ENCODE measurements around the gene NTSR1. TPM values are rescaled to one million over a fixed set of nuclear protein-coding genes. Genes with fewer than 3 reads are reported as not detected.
"Not testable (repeated sequence)": the region's sequence is repeated elsewhere in the genome, so short reads cannot be mapped to it uniquely, and the experiment has no call there.

Gene NTSR1
- total RNA-seq, 1 donor from 2014 or later: not detected

DNA sequence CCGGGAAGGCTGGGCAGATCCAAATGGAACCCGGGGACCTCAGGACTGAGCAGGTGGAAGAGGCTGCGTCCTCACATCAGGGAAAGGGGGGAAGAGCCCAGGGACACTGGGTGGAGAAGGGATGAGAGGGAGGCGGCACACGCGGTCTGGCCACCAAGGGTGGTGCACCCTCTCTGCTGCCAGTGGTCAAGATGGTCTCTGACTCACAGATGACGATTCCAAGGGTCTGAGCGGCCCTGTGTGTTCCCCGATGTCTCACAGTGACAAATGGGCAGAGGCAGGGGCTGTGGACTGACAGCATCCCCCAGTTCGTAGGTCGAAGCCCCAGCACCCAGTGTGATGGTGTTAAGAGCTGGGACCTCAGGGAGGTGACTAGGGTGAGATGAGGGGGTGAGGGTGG is 34.3 kb upstream of the NTSR1 start:
- DNase-seq (ENCODE audit: low spot score): no peak

DNA sequence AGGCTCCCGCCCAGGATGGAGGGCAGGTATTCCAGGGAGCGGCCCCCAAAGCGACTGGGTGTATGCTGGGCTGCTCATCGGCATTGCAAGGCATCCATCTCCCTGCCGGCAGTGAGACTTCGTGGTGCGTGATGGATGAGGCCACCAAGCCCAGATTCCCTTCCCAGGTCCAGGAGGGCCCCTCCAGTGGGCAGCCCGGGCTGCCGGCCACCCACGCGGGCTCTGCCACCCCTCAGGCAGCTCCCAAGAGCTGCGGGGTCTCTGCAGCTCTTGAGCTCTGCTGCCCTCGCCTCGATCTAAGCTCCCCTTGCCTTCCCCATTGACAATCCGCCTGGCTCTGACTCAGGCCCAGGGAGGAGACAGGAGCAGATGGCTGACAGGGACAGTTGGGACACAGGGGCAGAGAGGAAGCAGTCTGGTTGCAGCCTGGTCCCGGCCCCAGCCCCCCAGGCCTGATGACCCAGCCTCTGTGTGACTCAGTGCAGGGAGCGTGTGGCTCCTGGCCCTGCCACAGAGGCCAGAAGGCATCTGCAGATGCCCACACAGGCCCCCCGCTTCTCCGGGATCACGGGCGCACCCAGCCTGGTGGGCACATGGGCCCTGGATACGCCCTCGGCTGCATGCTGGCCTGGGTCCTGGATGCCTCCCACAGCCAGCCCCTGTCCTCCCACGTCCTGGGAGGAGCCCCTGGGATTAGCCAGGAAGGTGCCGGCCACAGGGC is 33.3 kb upstream of the NTSR1 start:
- DNase-seq (ENCODE audit: low spot score): no peak

DNA sequence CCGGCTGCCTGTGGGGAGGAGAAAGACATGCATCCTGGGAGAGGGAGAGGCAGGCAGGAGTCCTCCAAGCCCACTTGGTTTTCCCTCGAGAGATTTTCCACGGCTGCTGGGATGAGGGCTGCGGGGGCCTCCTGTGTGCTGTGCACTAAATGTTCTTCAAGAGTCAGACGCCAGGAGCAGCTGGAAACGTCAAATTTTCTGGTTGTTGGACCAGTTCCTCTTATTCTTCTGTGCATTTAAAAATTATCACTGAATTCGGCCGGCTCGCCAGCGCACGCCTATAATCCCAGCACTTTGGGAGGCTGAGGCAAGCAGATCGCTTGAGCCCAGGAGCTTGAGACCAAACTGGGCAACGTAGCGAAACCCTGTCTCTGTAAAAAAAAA is 32.8 kb upstream of the NTSR1 start:
- no peak for DNase-seq (ENCODE audit: low spot score)

DNA sequence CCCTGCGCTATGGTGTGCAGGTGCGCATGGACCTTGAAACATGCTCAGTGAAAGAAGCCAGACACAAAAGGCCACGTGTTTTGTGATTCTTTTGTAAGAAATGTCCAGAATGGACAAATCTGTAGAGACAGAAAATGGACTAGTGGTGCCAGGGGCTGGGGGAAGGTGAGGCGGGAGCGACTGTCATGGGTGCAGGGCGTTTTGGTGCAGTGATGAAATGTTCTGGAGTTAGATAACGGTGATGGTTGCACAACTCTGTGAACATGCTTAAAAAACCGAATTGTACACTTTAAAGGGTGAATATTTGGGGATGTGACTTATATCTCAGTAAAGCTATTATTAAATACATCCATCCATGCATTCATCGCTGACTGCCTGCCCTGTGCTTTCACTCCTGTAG is 31.7 kb upstream of the NTSR1 start:
- DNase-seq (ENCODE audit: low spot score): no peak

DNA sequence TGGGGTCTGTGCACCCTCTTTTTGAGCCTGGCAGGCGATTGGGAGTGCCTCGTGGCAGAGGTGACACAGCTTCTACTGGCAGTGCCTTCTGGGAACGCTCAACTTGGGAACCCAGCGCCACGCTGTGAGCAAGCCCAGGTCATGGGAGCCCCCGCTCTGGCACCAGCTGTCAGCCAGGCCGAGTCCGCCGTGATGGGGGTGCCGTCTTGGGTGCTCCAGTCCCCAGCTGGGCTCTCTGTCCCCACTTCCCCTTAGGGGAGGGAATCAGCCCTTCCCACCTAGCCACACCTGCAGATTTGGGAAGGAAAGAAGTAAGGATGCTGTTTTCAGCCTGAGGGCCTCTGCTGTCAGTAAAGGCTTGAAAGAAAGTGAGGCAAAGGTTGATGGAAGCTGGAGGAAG is 31.0 kb upstream of the NTSR1 start:
- DNase-seq (ENCODE audit: low spot score): no peak

DNA sequence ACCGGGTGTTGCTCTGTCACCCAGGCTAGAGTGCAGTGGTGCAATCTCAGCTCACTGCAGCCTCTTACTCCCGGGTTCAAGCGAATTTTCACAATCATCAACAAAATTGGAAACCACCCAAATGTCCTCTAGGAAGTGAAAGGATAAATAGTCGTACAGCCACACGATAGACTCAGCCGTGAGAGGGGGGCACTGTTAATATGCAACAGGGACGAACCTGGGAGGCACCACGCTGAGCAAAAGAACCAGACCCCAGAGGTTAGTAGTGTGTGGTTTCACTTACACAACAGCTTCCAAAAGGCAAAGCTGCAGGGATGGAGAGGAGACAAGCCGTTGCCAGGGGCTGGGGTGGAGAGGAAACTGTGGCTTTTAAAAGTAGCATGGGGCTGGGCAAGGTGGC is 30.1 kb upstream of the NTSR1 start:
- no peak for DNase-seq (ENCODE audit: low spot score)

DNA sequence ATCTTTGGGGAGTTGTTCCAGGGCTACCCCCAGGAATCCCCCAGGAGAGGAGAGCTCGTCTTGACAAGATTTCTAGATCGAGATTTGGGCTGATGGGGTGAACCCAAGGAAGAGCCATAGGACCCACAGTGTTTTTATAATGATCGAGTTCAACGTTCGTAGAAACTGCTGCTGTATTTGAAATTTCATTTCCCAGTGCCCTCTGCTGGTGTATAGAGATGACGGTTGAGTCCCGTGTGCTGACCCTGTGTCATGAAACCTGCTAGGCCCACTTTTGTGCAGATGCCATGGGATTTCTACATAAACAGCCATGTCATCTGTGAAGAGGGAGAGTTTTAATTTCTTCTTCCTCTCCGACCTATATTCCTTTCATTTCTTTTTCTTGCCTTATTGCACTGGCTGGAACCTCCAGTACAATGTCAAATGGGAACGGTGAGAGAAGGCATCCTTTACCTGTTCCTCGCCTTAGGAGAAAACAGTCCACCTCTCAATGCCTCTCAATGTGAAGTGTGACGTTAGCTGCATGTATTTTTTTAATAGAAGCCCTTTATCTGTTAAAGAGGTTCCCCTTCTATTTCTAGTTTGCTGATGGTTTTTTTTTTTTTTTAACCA is 28.6 kb upstream of the NTSR1 start:
- DNase-seq (ENCODE audit: low spot score): no peak

DNA sequence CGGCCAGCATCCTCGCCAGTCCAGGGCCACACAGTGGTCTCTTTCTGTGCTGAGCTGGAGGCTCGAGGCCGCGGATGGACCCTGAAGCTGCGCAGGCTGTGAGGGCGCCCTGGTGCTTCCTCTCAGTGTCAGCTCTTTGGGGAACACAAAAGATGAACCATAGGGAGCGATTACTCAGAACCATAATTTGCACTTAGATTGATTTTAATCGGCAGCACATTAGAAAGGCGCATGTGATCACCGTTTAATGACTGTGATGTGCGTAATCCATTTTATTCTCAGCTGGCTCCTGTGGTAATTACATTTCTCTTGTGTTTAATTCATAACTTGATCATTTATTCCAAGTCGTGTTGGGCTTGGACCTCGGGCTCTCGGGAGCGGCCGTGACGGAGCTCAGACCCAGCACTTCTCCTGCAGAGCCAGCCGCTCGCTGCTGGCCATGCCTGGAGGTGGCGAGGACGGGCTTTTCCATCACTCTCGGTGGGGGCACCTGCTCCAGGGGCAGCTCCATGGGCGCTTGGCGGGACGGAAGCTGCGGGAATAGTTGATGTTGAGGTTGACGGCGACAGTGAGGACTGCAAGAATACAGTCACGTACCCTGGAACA is 25.6 kb upstream of the NTSR1 start:
- no peak for DNase-seq (ENCODE audit: low spot score)

DNA sequence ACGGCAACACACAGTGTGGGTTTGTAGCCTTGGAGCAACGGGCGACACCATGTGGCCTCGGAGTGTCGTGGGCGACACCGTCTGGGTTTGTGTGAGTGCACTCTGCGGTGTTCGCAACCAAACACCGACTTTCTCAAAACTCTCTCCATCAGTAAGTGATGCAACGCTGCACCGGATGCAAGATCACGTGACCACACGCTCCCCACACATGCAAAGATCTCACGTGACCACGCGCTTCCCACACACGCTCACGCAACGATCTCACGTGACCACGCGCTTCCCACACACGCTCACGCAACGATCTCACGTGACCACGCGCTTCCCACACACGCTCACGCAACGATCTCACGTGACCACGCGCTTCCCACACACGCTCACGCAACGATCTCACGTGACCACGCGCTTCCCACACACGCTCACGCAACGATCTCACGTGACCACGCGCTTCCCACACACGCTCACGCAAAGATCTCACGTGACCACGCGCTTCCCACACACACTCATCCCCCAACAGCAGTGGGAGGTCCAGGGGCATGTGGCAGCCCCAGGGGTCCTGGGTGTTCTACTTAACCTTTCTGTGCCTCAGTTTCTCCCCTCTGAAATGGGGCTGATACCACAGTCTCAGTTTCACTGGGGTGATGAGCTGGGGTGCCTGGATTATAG is 24.8 kb upstream of the NTSR1 start:
- not testable (repeated sequence) for DNase-seq (ENCODE audit: low spot score)

DNA sequence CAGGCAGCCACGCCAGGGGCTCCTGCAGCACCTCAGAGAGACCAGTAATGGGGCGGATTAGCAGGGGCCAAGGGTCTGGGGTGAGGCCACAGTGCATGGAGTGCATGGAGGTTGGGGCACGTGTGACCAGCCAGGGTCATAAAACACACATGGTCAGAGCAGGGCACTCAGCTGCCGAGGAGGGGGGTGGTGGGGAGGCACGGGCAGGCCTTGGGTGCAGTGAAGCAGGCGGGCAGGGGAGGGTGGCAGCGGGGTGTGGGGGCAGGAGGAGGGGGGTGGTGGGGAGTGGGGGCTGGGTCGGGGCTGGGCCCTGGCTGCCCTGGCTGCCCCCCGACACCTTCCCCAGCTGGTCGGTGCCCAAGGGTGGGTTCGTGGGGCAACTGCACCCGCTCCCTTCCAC is 23.7 kb upstream of the NTSR1 start:
- no peak for DNase-seq (ENCODE audit: low spot score)

DNA sequence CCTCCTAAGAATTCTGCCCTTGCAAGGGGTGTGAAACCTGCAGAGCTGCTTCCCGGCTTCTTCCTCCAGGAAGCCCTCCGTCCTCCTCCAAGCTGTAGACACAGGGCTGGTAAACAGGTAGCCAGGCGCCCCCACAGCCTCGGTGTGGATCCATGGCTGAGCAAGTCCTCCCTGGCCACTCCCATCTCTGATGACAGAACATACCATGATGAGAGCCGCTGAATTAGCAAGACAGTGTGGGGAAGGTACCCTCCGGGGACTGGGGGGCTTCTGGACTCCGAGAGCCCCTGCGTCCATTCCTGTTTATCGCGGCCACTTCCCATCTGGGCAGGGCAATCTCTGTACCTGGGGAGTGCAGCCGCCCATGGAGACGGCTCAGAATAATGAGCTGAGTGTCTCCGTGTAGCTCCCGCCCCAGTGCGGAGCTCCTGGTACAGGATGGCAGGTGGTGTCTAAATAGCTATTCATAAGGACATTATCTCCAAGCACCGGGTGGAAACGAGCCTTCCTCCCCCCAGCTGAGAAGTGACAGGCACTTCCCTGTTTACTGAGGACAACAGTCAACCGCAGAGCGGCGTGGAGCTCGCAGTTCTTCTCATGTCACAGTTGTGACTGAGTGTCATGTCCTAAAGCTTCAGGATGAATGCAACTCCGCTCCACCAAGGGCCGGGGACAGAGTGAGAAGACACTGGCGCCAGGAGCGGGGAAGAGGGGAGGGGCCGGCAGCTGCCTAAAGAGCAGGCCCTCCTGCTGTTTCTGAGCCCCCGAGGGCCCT is 22.7 kb upstream of the NTSR1 start:
- no peak for DNase-seq (ENCODE audit: low spot score)

DNA sequence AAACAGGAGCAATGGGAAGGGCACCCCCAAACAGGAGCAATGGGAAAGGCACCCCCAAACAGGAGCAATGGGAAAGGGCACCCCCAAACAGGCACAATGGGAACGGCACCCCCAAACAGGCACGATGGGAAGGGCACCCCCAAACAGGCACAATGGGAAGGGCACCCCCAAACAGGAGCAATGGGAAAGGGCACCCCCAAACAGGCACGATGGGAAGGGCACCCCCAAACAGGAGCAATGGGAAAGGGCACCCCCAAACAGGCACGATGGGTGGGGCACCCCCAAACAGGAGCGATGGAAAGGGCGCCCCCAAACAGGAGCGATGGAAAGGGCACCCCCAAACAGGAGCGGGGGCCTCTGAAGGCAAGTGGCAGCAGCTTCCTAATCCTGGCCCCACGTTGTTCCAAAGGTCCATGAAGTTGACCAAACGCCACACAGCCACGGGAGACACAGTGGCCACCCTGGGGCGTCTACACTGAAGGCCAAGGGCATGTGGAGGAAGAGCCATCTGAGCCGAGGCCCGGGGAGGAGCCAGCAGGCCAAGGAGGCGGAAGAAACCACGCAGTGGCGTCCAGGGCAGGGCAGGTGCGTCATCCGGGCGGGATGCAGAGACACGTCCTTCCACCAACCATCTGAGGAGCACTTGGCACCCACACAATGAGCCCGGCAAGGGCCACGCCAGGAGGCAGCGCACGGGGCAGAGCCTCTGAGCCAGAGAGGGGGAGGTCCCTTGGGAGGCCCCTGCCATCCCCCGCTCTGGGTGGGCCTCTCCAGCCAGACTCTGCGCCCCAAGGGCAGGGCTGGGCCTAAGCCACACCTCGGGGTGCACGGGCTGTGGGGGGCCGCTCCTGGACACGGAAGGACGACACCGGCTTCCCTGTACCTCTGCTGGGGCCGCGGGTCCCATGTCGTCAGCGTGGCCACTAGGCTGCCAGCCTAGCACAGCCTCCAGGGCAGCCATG is 21.5 kb upstream of the NTSR1 start:
- no peak for DNase-seq (ENCODE audit: low spot score)

DNA sequence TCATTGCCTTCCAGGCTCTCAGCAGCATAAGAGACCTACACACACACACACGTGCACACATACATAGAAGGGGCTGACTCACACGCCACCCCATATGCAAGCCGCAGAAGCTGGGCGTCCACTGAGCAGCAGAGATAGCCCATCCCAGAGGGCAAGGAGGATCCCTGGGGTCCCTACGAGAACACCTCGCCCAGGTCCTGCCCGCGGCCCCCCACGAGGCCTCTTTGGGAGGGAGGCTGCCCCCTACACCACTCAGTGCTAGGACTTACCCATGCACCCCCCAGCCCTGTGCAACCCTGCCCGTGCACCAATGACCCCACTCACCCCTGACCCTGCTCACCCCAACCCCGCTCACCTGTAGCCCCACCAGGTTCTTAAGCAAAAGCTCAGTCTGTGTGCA is 20.6 kb upstream of the NTSR1 start:
- no peak for DNase-seq (ENCODE audit: low spot score)

DNA sequence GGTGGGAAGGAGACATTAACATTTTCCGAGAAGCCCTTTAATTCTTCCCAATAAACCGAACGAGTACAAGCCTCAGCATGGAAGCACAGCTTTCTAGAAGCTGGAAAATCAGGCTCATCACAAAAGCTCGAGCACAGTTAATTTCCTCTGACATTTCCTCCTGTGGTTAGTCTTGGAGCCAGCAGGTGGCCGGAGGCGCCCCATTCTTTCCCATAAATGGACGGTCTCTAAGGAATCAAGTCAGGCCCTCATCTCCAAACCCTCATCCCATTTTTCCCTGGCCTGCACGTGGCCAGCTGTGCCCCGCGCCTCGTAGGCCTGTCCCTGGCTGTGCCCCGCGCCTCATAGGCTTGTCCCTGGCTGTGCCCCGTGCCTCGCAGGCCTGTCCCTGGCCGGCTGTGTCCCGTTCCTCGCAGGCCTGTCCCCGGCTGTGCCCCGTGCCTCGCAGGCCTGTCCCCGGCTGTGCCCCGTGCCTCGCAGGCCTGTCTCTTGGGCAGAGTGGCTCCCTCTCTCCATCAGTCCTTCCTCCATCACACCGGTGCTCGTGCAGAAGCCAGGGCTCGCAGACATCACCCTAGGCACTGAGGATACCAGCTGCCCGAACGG is 19.7 kb upstream of the NTSR1 start:
- DNase-seq (ENCODE audit: low spot score): no peak

DNA sequence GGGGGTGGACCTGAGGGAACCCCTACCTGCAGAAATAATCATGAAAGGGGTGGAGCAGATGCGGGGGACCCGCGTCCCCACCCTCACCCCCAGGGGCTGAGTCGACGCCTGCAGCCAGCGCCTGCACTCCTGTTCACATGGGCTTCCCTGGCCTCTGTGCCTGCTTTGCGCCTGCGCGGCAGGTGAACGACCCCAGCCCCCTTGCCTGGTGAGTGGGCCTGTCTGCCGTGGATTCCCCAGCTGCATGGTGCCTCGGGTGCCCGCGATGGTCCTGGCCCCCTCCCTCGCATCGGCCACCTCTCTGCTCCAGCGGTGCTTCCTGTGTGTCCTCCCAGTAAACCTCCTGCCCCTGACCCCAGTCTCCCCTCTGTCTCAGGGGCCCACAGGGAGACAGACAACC is 18.8 kb upstream of the NTSR1 start:
- DNase-seq (ENCODE audit: low spot score): no peak

DNA sequence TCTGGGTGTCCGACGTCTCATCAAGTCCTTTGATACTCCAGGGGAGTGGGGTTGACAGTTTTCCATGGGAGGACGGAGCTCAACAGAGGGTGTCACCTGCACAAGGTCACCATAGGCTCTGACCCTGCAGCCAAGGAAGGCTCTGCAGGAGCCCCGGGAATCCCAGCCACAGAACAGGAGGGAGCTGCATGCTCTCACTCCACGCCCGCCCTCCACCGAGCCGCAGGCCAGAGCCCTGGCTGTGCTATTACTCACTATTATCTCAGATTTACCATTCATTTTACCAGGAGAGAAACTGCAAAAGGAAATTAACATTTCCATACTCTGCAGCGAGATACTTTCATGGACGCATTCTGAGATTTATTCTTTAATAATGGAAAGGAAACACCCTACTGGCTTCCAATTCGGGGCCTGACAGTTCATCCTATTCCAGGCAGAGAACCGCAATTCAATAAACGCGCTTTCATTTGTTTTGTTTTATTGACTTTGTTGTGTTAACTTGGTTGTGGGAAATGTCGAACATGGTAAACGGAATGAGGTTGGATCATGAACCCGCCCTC is 18.3 kb upstream of the NTSR1 start:
- no peak for DNase-seq (ENCODE audit: low spot score)

DNA sequence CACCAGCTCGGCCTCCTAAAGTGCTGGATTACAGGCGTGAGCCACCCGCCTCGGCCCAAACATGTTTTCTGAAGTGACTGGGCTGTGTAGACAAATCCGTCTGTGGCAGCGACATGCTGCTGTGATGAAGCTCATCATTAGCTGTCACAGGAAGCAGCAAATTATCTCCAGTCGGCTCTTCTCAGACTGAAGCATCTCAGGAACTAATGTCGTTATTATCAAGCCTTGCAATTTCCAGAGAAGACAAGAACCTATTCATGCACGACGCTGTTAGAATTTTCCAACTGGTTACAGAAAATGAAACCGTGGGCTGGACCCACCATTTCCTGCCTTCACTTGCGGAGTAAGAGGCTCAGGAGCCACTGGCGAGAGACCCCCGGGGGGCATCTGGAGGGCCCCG is 17.1 kb upstream of the NTSR1 start:
- DNase-seq (ENCODE audit: low spot score): no peak

DNA sequence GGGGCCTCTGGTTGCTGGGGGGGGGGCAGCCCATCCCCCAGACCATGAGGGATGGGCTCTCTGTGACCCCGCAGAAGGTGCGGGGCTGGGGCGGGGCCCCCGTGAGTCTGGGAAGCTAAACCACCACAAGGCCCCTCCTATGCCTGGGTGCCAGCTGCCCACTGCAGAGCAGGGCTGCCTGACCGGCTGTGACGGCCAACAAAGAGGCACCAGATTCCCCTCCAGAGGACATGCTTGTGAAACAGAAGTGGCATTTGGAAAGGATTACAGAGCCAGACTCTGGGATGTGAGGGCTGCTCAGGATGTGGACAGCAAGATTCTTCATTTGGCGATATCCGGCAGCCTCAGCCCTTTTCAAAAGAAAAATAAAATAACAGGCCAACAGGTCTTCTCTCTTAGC is 16.5 kb upstream of the NTSR1 start:
- no peak for DNase-seq (ENCODE audit: low spot score)

DNA sequence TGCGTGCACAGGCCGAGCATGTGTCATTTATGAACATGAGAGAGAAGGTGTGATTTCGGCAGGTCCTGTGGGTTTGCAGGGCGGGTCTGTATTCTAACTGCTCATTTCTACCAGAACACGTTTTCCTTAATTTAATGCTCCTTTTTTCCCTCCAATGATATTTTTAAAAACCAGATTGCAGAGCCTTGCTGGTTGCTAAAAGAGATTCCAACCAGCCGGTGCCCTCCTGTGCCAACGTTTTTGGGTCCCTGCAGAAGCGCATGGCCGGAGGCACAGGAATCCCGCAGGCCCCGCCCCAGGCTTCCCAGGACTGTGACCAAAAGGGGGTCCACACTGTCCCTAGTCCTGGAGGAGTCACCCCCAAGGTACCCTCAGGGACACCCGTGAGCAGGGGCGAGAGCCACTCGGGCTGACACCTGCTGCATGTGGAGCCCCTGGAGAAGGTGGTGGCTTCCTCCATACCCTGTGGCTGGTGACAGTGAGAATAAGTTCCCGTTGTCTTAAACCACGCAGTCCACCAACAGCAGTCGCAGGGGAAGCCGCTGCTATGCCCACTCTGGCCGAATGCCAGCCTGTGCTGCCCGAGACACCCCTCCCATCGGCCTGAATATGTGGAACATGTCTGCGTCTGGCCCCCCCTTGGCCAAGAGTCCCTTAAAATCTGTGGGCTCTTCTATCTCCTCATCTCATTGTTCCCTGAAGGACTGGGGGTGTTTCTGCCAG is 15.7 kb upstream of the NTSR1 start:
- no peak for DNase-seq (ENCODE audit: low spot score)

DNA sequence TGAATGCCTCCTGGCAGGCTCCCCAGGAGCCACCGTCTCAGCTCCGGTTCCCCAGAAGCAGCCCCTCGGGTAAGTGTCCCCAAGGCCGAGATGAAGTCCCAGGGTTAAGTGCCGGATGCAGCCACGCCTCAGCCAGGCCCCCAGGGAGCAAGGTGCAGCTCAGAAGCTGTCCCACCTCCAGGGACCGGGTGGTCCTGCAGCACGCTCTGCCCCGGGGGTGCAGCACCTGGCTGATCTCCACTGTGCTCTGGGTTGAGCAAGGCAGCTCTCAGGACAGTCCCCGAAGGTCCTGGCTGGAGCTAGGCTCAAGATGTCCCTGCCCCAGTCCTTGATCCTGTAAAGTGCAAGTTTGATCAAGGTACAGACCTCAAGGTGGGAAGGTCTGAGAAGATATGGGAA is 15.1 kb upstream of the NTSR1 start:
- no peak for DNase-seq (ENCODE audit: low spot score)

All from ureter (tissue), 1 donor.